SU-DHL-6 (cell line): Measurements from ENCODE around the gene CACNB3.

Experiments
- CTCF ChIP-seq: fragments of 200-600 bp; sonication (generic); IDR thresholded peaks from one replicate; pipeline ENCODE4 v1.5.1; 2017; ENCODE audit warnings: antibody characterized with exemption, mild to moderate bottlenecking, low read length, moderate library complexity; ENCODE audit not compliant: insufficient read depth, poor library complexity, severe bottlenecking
- EZH2phosphoT487 ChIP-seq: fragments of 200-600 bp; sonication (generic), shearing (Covaris generic); conservative IDR thresholded peaks from 2 replicates; pipeline ENCODE4 v1.6.1; 2018; ENCODE audit warnings: mild to moderate bottlenecking, antibody characterized with exemption, low read length, moderate library complexity, mixed read lengths

GRCh38 chr12:48768736-48769135, 49.6 kb upstream of the CACNB3 start:
- TF ChIP-seq CTCF (no peak), EZH2phosphoT487 (no peak)
